Panc1 (cell line): ENCODE data around the gene HNF1B. TPM values are rescaled to one million over a fixed set of nuclear protein-coding genes. Genes with fewer than 3 reads are reported as not detected.

Experiments used
- ATAC-seq: fragments of 200-7000 bp; cut with Tn5 transposase; 2 replicates; pipeline ENCODE4 v1.9.1; 2020; ENCODE audit warnings: mild to moderate bottlenecking, moderate library complexity
- BruUV-seq: library from RNA; stranded (reverse); fragments of 400-500 nt; replicated peaks from 2 replicates; lab custom pipeline; 2021; lab: Mats Ljungman, UMichigan
- CTCF ChIA-PET: fragments of 300-600 bp; sonication (Branson Sonifier 250); formaldehyde crosslinking; loops from one replicate; lab custom pipeline; 2022; ENCODE audit warnings: antibody characterized with exemption; lab: Charles Lee
- POLR2A ChIA-PET: fragments of 300-600 bp; sonication (Branson Sonifier 250); formaldehyde crosslinking; loops from one replicate; lab custom pipeline; 2022; ENCODE audit warnings: antibody characterized with exemption; lab: Charles Lee
- DNase-seq: peaks from one replicate; pipeline ENCODE4 v3.0.0-alpha.2; 2010; ENCODE audit warnings: low read depth, low spot score
- H3K27ac ChIP-seq: 2 replicates; pipeline ENCODE4 v1.5.1; 2011; ENCODE audit warnings: mild to moderate bottlenecking, low read length, inconsistent platforms
- H3K27me3 ChIP-seq: fragments of 200-500 bp; sonication (Bioruptor generic); 2 replicates; pipeline ENCODE4 v1.6.0; 2014; ENCODE audit warnings: low read length, inconsistent platforms; ENCODE audit not compliant: control insufficient read depth, insufficient read depth
- H3K36me3 ChIP-seq: fragments of 200-500 bp; sonication (Bioruptor generic); 2 replicates; pipeline ENCODE4 v1.5.1; 2014; ENCODE audit warnings: inconsistent platforms, mild to moderate bottlenecking, low read length, moderate library complexity; ENCODE audit not compliant: control insufficient read depth, insufficient read depth
- H3K4me1 ChIP-seq: 2 replicates; pipeline ENCODE4 v1.5.1; 2011; ENCODE audit warnings: inconsistent platforms, mild to moderate bottlenecking, low read length, moderate library complexity; ENCODE audit not compliant: control insufficient read depth, insufficient read depth
- H3K4me3 ChIP-seq, 2 experiments: 2 replicates each; pipeline ENCODE4 v1.5.1; 2011 to 2012; ENCODE audit warnings: low read depth in 2 of 2, low read length in 2 of 2, mild to moderate bottlenecking in 2 of 2, inconsistent platforms in 1 of 2, moderate library complexity in 1 of 2
- H3K9me3 ChIP-seq: fragments of 200-500 bp; sonication (Bioruptor generic); 2 replicates; pipeline ENCODE4 v1.5.1; 2014; ENCODE audit warnings: low read depth, mild to moderate bottlenecking, inconsistent platforms, low read length, moderate library complexity; ENCODE audit not compliant: control insufficient read depth, insufficient read depth
- CTCF ChIP-seq: fragments of 450-650 bp; IDR thresholded peaks from 2 replicates; pipeline ENCODE4 v1.5.1; 2017; ENCODE audit warnings: mild to moderate bottlenecking
- POLR2AphosphoS5 ChIP-seq: IDR thresholded peaks from 2 replicates; pipeline ENCODE4 v1.6.1; 2012; ENCODE audit warnings: mild to moderate bottlenecking, low read depth, low read length, moderate library complexity
- REST ChIP-seq, 2 experiments: IDR thresholded peaks; 2 replicates each; pipeline ENCODE4 v1.6.1; 2011 to 2012; ENCODE audit warnings: low read depth in 2 of 2, control low read depth in 1 of 2, low read length in 1 of 2, mild to moderate bottlenecking in 1 of 2, moderate library complexity in 1 of 2; ENCODE audit not compliant: insufficient read depth in 1 of 2
- SIN3A ChIP-seq: IDR thresholded peaks from 2 replicates; pipeline ENCODE4 v1.6.1; 2012; ENCODE audit warnings: low read depth, mild to moderate bottlenecking, low read length, moderate library complexity, borderline replicate concordance; ENCODE audit not compliant: insufficient read depth
- TCF7L2 ChIP-seq: IDR thresholded peaks from 2 replicates; pipeline ENCODE4 v1.6.1; 2011; ENCODE audit warnings: mild to moderate bottlenecking, low read depth, low read length, inconsistent platforms
- in situ Hi-C: cut with HindIII; loops from 2 replicates; pipeline ENCODE4 v1.10.0; 2016; ENCODE audit warnings: low sequenced_read_pairs, low pct_unique_long_range_greater_than_20kb
- intact Hi-C: fragments of 100-400 bp; cut with micrococcal nuclease; formaldehyde crosslinking; loops from one replicate; pipeline ENCODE4 v1.10.0; 2022; ENCODE audit not compliant: unreplicated experiment
- total RNA-seq: library from RNA; stranded (reverse); gene quantifications from one replicate; pipeline ENCODE4 v1.2.1, GENCODE V29; 2021; ENCODE audit not compliant: unreplicated experiment

The HNF1B gene
- total RNA-seq, 1 experiment from 2014 or later, result not detected

GRCh38 chr17:37720989-37721388 is 23.9 kb downstream of the HNF1B start:
- in situ Hi-C loops, result no loop called here
- H3K4me1 ChIP-seq, result peaks cover 11% of the 10 kb centered on the region
- DNase-seq (no peak), ATAC-seq (no peak)
- ChIA-PET CTCF (no interaction called here), POLR2A (no interaction called here)
- H3K27me3 ChIP-seq, result no peaks in the 10 kb centered on the region
- no peaks in the 10 kb centered on the region for H3K9me3 ChIP-seq
- intact Hi-C loops, result no loop called here
- TF ChIP-seq REST (IDR thresholded peaks at IDR 0.05; ENCODE audit: insufficient read depth in 1 of 2, low read depth in 2 of 2, low read length in 1 of 2) (no peak), SIN3A (no peak), POLR2AphosphoS5 (no peak), CTCF (no peak), TCF7L2 (no peak)
- H3K4me3 ChIP-seq, result no peak overlapping the region
- BruUV-seq, result no TSS peak
- H3K36me3 ChIP-seq, result no peaks in the 10 kb centered on the region
- H3K27ac ChIP-seq, result no peak overlapping the region

GRCh38 chr17:37719866-37720265 is 25.0 kb downstream of the HNF1B start:
- peaks cover 11% of the 10 kb centered on the region for H3K4me1 ChIP-seq
- ChIA-PET CTCF (no interaction called here), POLR2A (no interaction called here)
- DNase-seq (no peak), ATAC-seq (no peak)
- no peaks in the 10 kb centered on the region for H3K9me3 ChIP-seq
- H3K4me3 ChIP-seq, result no peak overlapping the region
- no peaks in the 10 kb centered on the region for H3K36me3 ChIP-seq
- intact Hi-C loops, result no loop called here
- in situ Hi-C loops, result no loop called here
- TF ChIP-seq REST (IDR thresholded peaks at IDR 0.05; ENCODE audit: insufficient read depth in 1 of 2, low read depth in 2 of 2, low read length in 1 of 2), result no peak
- no peak for TF ChIP-seq TCF7L2
- no peak for TF ChIP-seq CTCF
- no peak for TF ChIP-seq SIN3A
- TF ChIP-seq POLR2AphosphoS5, result no peak
- BruUV-seq, result no TSS peak
- H3K27me3 ChIP-seq, result no peaks in the 10 kb centered on the region
- no peak overlapping the region for H3K27ac ChIP-seq
